GM06990 (cell line): ENCODE results near the gene TARS1.

Experiments
- DNase-seq: peaks from one replicate; pipeline ENCODE4 v3.0.0-alpha.2; 2011; ENCODE audit not compliant: insufficient read length; ENCODE audit errors: extremely low read depth
- H3K27me3 ChIP-seq: replicated peaks from 2 replicates; pipeline ENCODE4 v1.6.0; 2011; ENCODE audit warnings: low read length; ENCODE audit not compliant: control insufficient read depth, insufficient read depth
- H3K36me3 ChIP-seq: 2 replicates; pipeline ENCODE4 v1.5.1; 2011; ENCODE audit warnings: low read length; ENCODE audit not compliant: control insufficient read depth, insufficient read depth
- H3K4me3 ChIP-seq: replicated peaks from 2 replicates; pipeline ENCODE4 v1.5.1; 2011; ENCODE audit warnings: low read depth, mild to moderate bottlenecking, control low read depth, low read length
- CTCF ChIP-seq: IDR thresholded peaks from 2 replicates; pipeline ENCODE4 v1.5.1; 2011; ENCODE audit warnings: low read length, control low read depth, mild to moderate bottlenecking, inconsistent platforms; ENCODE audit not compliant: insufficient read depth, poor library complexity, severe bottlenecking

TARS1 gene

GRCh38 chr5:33516421-33516820 is 75.7 kb downstream of the TARS1 start:
- no peak overlapping the region for H3K4me3 ChIP-seq
- DNase-seq = no peak

More at GRCh38 chr5:33516421-33516820, 75.7 kb downstream of the TARS1 start:
- TF ChIP-seq CTCF = no peak
- Histone ChIP-seq H3K36me3 (no peaks in the 10 kb centered on the region), H3K27me3 (no peaks in the 10 kb centered on the region)
